K562 (cell line): ENCODE measurements around the gene KXD1. TPM values are rescaled to one million over a fixed set of nuclear protein-coding genes. Genes with fewer than 3 reads are reported as not detected.

Source experiments
- ATAC-seq: fragments of 200-7000 bp; cut with Tn5 transposase; 3 replicates; pipeline ENCODE4 v1.9.1; 2020; ENCODE audit warnings: moderate library complexity
- BruUV-seq: library from RNA; stranded (reverse); fragments of 400-500 nt; replicated peaks from 2 replicates; lab custom pipeline; 2021; lab: Mats Ljungman, UMichigan
- CTCF ChIA-PET: fragments of 300-600 bp; formaldehyde crosslinking; extraction: SDS; loops from one replicate; lab custom pipeline; 2021; ENCODE audit warnings: low intra/inter-chr PET ratio; lab: Yijun Ruan, JAX
- POLR2A ChIA-PET: fragments of 300-600, 350-650 bp; sonication (Branson Sonifier 250); formaldehyde crosslinking; extraction: SDS; loops from one replicate; lab custom pipeline; 2021; ENCODE audit warnings: antibody characterized with exemption, inconsistent platforms; lab: Yijun Ruan, JAX
- DNase-seq, 4 experiments: peaks; one replicate each; pipeline versions ENCODE4 v3.0.0 to v3.0.0-alpha.2; 2011 to 2018; ENCODE audit warnings: low spot score in 3 of 4, mixed read lengths in 3 of 4; ENCODE audit errors: extremely low read depth in 1 of 4
- FAIRE-seq: peaks from 2 replicates; lab custom pipeline; 2011; peaks lifted over from hg19 to GRCh38; lab: Jason Lieb, UNC
- H2AFZ ChIP-seq: 2 replicates; pipeline ENCODE4 v1.6.0; 2011; ENCODE audit warnings: low read depth, low read length, control low read depth, inconsistent platforms
- H3K27ac ChIP-seq: fragments of 200-600 bp; 3 replicates; pipeline ENCODE4 v1.8.0; 2011; ENCODE audit warnings: low read depth, mild to moderate bottlenecking, control low read depth, inconsistent platforms, low read length, moderate library complexity, mixed read lengths; ENCODE audit errors: extremely low read depth
- H3K27me3 ChIP-seq, 2 experiments: fragments of 300-600 bp in 1 of 2; 2 replicates in 1 of 2; 3 replicates in 1 of 2; pipeline versions ENCODE4 v1.6.0 to v1.8.0; 2011; ENCODE audit warnings: inconsistent platforms in 2 of 2, low read length in 2 of 2, mild to moderate bottlenecking in 1 of 2, mixed read lengths in 1 of 2, moderate library complexity in 1 of 2; ENCODE audit not compliant: control insufficient read depth in 2 of 2, insufficient read depth in 2 of 2
- H3K36me3 ChIP-seq: fragments of 300-600 bp; 3 replicates; pipeline ENCODE4 v1.8.0; 2011; ENCODE audit warnings: mild to moderate bottlenecking, low read length, inconsistent platforms; ENCODE audit not compliant: control insufficient read depth, insufficient read depth
- H3K4me1 ChIP-seq, 2 experiments: fragments of 200-600 bp in 1 of 2; replicated peaks in 1 of 2; 2 replicates in 1 of 2; 3 replicates in 1 of 2; pipeline versions ENCODE4 v1.5.1 to v1.8.0; 2011; ENCODE audit warnings: inconsistent platforms in 2 of 2, low read length in 2 of 2, mild to moderate bottlenecking in 1 of 2, mixed read lengths in 1 of 2, moderate library complexity in 1 of 2; ENCODE audit not compliant: control insufficient read depth in 2 of 2, insufficient read depth in 2 of 2
- H3K4me2 ChIP-seq: 2 replicates; pipeline ENCODE4 v1.6.1; 2011; ENCODE audit warnings: low read length, control low read depth, inconsistent platforms, mixed read lengths; ENCODE audit not compliant: insufficient read depth
- H3K4me3 ChIP-seq: fragments of 200-600 bp; sonication (generic), shearing (Covaris generic); 2 replicates; pipeline ENCODE4 v1.5.1; 2016; ENCODE audit warnings: control low read depth, inconsistent platforms
- H3K79me2 ChIP-seq: fragments of 200-600 bp; 3 replicates; pipeline ENCODE4 v1.8.0; 2011; ENCODE audit warnings: low read length, inconsistent platforms; ENCODE audit not compliant: control insufficient read depth, insufficient read depth
- H3K9ac ChIP-seq, 2 experiments: 2 replicates each; pipeline versions ENCODE4 v1.6.0 to v1.6.1; 2011; ENCODE audit warnings: low read depth in 2 of 2, low read length in 2 of 2, control low read depth in 1 of 2, inconsistent platforms in 1 of 2, mild to moderate bottlenecking in 1 of 2, mixed read lengths in 1 of 2; ENCODE audit not compliant: insufficient read depth in 1 of 2
- H3K9me1 ChIP-seq: one replicate; pipeline ENCODE4 v1.6.0; 2011; ENCODE audit warnings: inconsistent platforms, mild to moderate bottlenecking, low read length, moderate library complexity; ENCODE audit not compliant: control insufficient read depth, insufficient read depth
- H3K9me3 ChIP-seq: replicated peaks from 2 replicates; pipeline ENCODE4 v1.5.1; 2011; ENCODE audit warnings: low read depth, low read length, inconsistent platforms; ENCODE audit not compliant: control insufficient read depth, insufficient read depth
- H4K20me1 ChIP-seq: replicated peaks from 2 replicates; pipeline ENCODE4 v1.6.1; 2011; ENCODE audit warnings: low read length, inconsistent platforms, mixed read lengths; ENCODE audit not compliant: control insufficient read depth, insufficient read depth
- BCOR ChIP-seq: fragments of 450-650 bp; IDR thresholded peaks from 2 replicates; pipeline ENCODE4 v1.6.1; 2016
- CREB3 ChIP-seq: fragments of 450-650 bp; conservative IDR thresholded peaks from 2 replicates; pipeline ENCODE4 v1.6.1; 2016; ENCODE audit warnings: missing genetic modification characterization, low read depth, mild to moderate bottlenecking, missing compliant biosample characterization, moderate library complexity
- CREM ChIP-seq: IDR thresholded peaks from 2 replicates; pipeline ENCODE4 v1.6.1; 2014; ENCODE audit warnings: antibody characterized with exemption, low read depth
- MLLT1 ChIP-seq, 2 experiments: fragments of 450-650 bp; IDR thresholded peaks; 2 replicates each; pipeline ENCODE4 v1.6.1; 2016
- NCOA2 ChIP-seq, 2 experiments: fragments of 450-650 bp; IDR thresholded peaks; 2 replicates each; pipeline ENCODE4 v1.6.1; 2018; ENCODE audit warnings: mild to moderate bottlenecking in 2 of 2, moderate library complexity in 1 of 2; ENCODE audit not compliant: partially characterized antibody in 2 of 2
- POLR2A ChIP-seq: fragments of 450-650 bp; conservative IDR thresholded peaks from 2 replicates; pipeline ENCODE4 v1.6.1; 2016
- RBM25 ChIP-seq: fragments of 200-400 bp; formaldehyde crosslinking; IDR thresholded peaks from 2 replicates; pipeline ENCODE4 v1.6.1; 2018; ENCODE audit warnings: low read length, low read depth, moderate library complexity; ENCODE audit not compliant: severe bottlenecking
- RBM39 ChIP-seq: fragments of 200-400 bp; formaldehyde crosslinking; optimal IDR thresholded peaks from 2 replicates; pipeline ENCODE3; 2018; ENCODE audit warnings: low read depth, low read length
- RHOXF2B ChIP-seq: fragments of 250-450 bp; sonication (Bioruptor Pico); conservative IDR thresholded peaks from 2 replicates; pipeline ENCODE4 v1.5.1; 2021
- SMAD2 ChIP-seq: fragments of 150-350 bp; IDR thresholded peaks from 2 replicates; pipeline ENCODE4 v1.6.1; 2014; ENCODE audit warnings: low read depth, mild to moderate bottlenecking, low read length
- SUPT5H ChIP-seq: fragments of 450-650 bp; IDR thresholded peaks from 2 replicates; pipeline ENCODE4 v1.6.1; 2016
- ZNF121 ChIP-seq: sonication (generic); formaldehyde crosslinking; conservative IDR thresholded peaks from 2 replicates; pipeline ENCODE4 v1.8.0; 2022; ENCODE audit warnings: missing genetic modification reagents
- WGBS: fragments of 100-300 bp; shearing (Covaris generic); methylation state at CpG from one replicate; pipeline ENCODE4 v1.1.6; 2016; ENCODE audit warnings: low coverage, mixed read lengths; ENCODE audit not compliant: insufficient coverage; ENCODE audit errors: missing lambda C conversion rate; 5-methylcytosine and 5-hydroxymethylcytosine counted together
- in situ Hi-C: fragments of 300-500 bp; cut with MboI; formaldehyde crosslinking; loops from 4 replicates; pipeline ENCODE4 v1.15.0; 2018; ENCODE audit warnings: inconsistent platforms, mixed read lengths
- intact Hi-C: fragments of 100-400 bp; cut with micrococcal nuclease; formaldehyde crosslinking; loops from 2 replicates; pipeline ENCODE4 v1.14.2; 2022
- polyA plus RNA-seq, 8 experiments: library from polyadenylated mRNA; depleted of rRNA in 4 of 8; stranded (reverse) in 5 of 8; unstranded in 3 of 8; fragments of >200 nt; fragmentation: Nextera tagmentation in 2 of 8; fragmentation: Illumina TruSeq in 1 of 8; extraction: Ambion mirVana in 2 of 8; extraction: Trizol in 1 of 8; gene quantifications; 2 replicates each; pipeline versions ENCODE4 v1.2.1 to v1.2.3, GENCODE V29; 2011 to 2014; ENCODE audit warnings: inconsistent platforms in 1 of 8, missing spikeins in 1 of 8
- total RNA-seq, 7 experiments: library from RNA; depleted of rRNA in 6 of 7; stranded (reverse); fragments of >200 nt in 6 of 7; fragmentation: Illumina TruSeq in 2 of 7; extraction: Trizol in 2 of 7; gene quantifications; 2 replicates each; pipeline versions ENCODE4 v1.2.1 to v1.2.3, GENCODE V29; 2011 to 2021; ENCODE audit warnings: low replicate concordance in 1 of 7

KXD1 gene
- total and polyA plus RNA-seq, 9 of the 15 experiments (the other 6 are each of a cell fraction or from before 2014, with no cell fraction given) = 21.9 to 210 (median 118) TPM

- Histone ChIP-seq H4K20me1 (peaks cover 14% of the 10 kb centered on the region), H3K4me3 (no peak overlapping the region), H3K9ac (no peak overlapping the region), H3K9me1 (peaks cover 7% of the 10 kb centered on the region), H3K4me1 (peaks cover 12 to 28% of the 10 kb centered on the region in 2 experiments; a peak in 4 of 5 replicates), H3K9me3 (no peaks in the 10 kb centered on the region), H2AFZ (no peak overlapping the region), H3K36me3 (peaks cover 57% of the 10 kb centered on the region), H3K27ac (no peak overlapping the region), H3K27me3 (no peaks in the 10 kb centered on the region; a peak in 1 of 5 replicates), H3K4me2 (no peak overlapping the region), H3K79me2 (peaks cover 30% of the 10 kb centered on the region)
- BruUV-seq = no TSS peak
- WGBS = 88% methylated on average over 2 of the region's 8 CpGs
- no peak for ATAC-seq
- no peak for DNase-seq
- no peak for FAIRE-seq
- CTCF ChIA-PET = no interaction called here
- TF ChIP-seq RBM39 (no peak), NCOA2 (IDR thresholded peaks at IDR 0.05; ENCODE audit: partially characterized antibody in 2 of 2) (no peak), SUPT5H (0 out of 2 replicates have a peak, but pooled peaks have one; percentile 16), CREM (no peak), POLR2A (peak; percentile 8; the same call in 1 of the 2 replicates), RBM25 (peak; percentile 12), BCOR (0 out of 2 replicates have a peak, but pooled peaks have one; percentile 11), SMAD2 (no peak), ZNF121 (peak; percentile 91), CREB3 (no peak), RHOXF2B (no peak), MLLT1 (IDR thresholded peaks at IDR 0.05) (no peak)
- intact Hi-C loops = no loop called here
- in situ Hi-C loops = no loop called here
- POLR2A ChIA-PET = interaction anchor here (0.8 to 2.4 kb wide), 6 partner anchors 9 to 190 kb away, joined by 3 to 17 read pairs (median 4); partner anchors contain the start of genes GDF15 and REX1BD
Measured at GRCh38 chr19:18576383-18576782, 18.7 kb downstream of the KXD1 start.
